NCI-H2029 treated with DMSO at 0.1 percent for 48 hours (cell line): ENCODE measurements around the gene TRIM33.

Experiments
- DNase-seq: peaks from one replicate; lab custom pipeline; 2025; lab: John Stamatoyannopoulos, UW

TRIM33 gene

DNA sequence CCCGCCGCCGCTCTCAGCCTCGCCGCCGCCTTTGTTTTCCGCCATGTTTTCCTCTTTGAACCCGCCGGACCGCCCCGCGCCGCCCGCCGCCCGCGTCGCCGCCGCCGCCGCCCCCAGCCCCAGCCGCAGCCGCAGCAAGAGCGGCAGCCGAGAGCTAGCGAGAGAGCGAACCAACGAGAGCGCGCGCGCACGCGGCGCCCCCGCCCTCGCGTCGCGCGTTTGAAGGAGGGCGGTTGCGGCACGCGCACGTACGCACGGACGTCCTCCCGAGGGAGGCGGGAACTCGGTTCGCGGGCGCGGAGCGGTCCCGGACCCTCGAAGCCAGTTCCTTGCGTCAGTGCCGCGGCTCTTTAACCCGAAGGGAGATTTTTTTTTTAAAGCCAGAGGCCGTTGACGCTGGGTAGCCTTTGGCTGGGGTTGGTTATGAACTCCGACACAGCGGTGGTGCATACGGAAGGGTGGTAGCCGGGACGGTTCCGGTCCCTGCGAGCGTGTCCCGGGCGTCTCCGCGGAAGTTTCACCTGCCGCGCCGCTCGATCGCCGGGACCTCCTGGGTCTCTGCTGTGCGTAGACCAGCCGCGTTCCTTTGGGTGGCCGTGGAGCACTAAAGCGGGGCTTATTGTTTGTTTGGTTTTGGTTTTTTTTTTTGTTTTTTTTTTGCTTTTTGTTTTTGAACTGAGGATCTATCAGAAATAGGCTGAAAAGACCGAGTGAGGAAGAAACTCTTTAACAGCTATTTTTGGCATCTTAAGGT is at the start of gene TRIM33:
Gene TRIM33, minus strand, starts transcription at position 172 of the 754 bp plus-strand sequence. Its CDS starts 127 bp downstream, at position 45.
- DNase-seq = peak; percentile 44

DNA sequence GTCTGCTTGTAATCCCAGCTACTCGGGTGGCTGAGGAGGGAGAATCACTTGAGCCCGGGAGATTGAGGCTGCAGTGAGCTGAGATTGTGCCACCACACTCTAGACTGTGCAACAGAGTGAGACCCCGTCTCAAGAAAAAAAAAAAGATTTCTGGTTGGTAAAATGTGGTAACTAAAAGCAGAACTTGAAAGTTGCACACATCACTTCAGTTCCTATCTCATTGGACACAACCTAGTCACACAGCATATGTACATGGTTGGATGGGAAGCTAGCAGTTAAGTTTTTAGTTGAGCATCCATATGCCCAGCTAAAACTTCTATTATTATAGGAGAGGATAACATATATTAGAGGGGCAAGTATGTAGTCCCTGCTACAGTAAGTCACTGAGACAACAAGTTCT is 48.4 kb upstream of the TRIM33 start:
- no peak for DNase-seq

DNA sequence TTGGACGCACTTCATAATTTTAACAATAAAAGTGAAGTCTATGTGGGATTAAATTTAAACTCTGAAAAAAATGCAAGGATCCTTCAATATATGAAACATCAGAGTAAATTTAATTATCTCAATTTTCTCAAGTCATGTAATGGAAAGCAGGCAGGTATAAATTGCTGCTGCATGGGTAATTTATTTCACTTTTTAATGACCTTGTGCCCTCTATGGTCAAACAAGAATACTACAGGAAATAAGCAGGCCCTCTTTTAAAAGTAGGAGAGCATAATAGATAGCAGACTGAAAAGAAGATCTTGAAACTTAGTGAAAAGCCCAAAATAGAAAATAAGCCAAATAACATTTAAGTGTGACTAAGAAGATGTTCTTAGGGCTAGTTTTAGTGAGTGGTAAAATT is 47.5 kb upstream of the TRIM33 start:
- no peak for DNase-seq

DNA sequence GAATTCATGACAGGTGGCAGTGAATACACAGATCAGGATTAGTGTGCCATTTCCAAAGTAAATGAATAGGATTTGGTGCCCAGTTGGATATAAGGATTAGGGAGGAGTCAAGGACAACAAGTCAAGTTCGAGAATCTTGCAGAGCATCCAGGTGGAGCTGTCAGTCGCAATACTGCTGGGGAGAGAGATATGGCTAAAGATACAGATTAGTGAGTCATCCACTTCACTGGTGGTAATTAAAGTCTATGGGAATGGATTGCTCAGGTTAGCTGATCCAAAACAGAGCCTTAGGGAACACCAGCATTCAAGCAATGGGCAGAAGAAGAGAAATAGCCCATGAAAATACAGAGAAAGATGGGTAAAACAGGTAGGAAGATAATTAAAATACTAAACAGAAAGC is 43.6 kb upstream of the TRIM33 start:
- DNase-seq = no peak

DNA sequence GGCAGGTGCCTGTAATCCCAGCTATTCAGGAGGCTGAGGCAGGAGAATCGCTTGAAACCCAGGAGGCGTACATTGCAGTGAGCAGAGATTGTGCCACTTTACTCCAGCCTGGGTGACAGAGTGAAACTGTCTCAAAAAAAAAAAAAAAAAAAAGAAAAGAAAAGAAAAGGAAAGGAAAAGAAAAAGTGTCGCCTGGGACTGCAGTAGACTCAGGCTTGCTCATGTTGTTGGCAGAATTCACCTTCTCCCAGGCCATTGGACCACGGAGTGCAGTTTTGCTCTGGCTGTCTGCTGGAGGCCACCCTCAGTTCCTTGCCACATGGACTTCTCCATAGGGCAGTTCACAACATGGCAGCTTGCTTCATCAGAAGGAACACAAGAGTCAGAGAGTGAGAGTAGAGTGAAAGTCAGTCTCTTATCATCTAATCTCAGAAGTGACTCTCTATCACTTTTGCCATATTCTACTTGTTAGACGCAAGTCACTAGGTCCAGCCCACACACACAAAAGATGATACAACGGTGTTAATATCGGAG is 41.2 kb upstream of the TRIM33 start:
- no peak for DNase-seq

DNA sequence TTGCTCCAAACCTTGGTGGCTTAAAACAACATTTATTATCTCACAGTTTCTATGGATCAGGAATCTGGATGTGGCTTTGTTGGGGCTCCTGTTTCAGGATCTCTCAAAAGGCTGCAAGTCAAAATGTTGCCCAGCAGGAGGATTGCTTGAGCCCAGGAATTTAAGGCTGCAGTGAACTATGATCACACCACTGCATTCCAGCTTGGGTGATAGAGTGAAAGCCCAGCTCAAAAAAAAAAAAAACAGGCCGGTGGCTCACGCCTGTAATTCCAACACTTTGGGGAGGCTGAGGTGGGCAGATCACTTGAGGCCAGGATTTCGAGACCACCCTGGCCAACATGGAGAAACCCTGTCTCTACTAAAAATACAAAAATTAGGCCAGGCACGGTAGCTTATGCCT is 40.4 kb upstream of the TRIM33 start:
- no peak for DNase-seq

DNA sequence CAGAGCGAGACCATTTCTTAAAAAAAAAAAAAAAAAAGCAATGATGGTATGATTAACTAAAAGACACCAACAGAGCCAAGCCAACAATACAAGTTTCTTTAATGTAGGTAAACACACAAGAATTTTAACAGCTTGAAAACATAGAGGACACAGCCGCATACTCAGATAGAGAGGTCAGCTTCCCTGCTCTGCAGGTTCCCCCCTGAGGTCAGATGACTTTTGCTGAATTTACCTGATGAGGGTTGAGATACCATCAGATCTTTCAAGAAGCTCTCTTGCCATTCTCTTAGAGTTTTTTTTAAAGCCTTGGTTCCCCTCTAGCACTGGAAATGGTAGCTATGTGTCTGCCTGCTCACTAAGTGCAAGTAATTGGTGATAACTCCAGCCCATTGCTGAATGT is 39.3 kb upstream of the TRIM33 start:
- no peak for DNase-seq

DNA sequence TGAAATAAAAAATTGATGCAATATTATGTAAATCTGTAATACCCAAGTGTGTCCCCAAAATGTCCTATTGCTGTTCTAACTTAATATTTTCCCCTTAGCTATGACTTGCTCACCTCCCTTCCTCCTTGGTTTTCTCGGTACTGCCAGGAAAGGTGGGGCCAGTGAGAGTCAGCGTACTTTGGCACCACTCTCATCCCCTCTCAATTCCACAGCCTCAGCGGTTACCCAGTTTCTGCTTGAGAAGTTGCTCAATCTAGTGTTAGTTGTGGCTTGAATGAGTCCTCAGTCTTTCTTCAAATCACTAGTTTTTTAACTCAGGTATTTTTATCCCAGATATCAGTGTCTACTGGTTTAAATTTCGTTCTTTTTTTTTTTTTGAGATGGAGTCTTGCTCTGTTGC is 38.1 kb upstream of the TRIM33 start:
- DNase-seq = no peak

DNA sequence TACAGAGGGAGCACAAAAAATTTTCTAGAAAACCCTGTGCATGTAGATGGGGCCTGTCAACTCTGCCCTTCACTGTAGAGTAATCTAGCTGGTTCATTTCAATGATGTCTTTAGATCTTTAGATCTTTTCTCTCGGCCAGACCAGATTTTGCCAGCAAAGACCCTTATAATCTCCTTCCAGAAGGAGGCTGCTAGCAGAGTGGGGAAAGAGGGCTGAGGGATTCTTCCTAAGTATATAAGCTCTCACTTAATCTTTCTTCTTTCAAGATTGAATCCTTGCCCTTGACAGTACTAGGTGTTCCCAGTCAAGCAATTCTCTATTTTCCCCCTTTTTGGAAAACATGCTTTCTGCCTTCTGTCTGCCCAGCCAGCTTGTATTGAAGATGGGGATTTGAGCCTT is 36.1 kb upstream of the TRIM33 start:
- no peak for DNase-seq

DNA sequence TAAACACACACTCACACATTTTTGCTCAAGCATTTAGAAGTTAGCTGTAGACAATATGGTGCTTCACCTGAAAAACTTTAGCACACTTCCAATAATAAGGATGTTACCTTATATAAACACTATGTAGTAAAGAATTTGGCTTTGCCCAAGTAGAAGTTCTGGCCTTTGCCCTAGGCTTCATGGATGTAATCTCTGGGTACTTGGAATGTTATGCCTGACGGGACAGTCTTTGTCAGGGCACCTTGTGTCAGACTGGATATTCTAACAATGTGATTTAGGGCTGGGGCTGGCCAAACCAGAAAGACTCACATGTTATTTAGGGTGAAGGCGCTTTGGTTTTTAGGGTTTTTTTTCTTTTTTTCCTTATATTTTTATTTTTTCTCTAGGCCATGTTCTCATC is 34.8 kb upstream of the TRIM33 start:
- DNase-seq = no peak

DNA sequence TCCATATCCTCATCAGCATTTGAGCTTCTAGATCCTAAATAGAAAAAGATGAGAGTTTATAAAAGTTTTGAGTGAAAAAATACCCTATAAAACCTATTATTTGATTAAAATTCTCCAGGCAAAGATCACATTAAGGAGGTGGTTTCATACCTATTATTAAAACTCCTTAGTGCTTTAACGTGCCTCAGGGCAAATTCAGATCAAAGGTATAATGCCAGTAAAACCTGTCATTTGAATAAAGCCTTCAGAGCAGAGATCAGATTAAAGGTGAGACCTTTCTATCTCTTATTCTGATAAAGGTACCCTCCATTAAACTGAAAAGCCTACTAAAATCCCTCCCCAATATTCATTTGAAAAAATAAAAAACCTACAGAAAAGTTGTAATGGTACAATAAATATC is 34.3 kb upstream of the TRIM33 start:
- no peak for DNase-seq

DNA sequence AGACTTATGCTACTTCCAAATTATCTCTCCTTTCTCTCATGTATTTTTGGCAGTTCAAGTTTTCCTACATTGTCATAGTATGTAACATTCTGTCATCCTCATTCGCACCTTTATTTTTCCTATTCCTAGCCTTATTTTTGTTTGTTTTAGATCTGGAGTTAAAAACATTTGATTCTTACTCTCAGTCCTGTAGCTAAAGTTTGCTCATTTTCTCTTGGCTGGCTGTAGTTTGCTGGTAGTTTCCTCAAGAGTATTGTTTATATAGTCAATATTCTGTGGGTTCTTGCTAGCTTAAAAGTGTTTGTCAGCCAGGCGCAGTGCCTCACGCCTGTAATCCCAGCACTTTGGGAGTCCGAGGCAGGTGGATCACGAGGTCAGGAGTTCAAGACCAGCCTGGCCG is 29.8 kb upstream of the TRIM33 start:
- no peak for DNase-seq

DNA sequence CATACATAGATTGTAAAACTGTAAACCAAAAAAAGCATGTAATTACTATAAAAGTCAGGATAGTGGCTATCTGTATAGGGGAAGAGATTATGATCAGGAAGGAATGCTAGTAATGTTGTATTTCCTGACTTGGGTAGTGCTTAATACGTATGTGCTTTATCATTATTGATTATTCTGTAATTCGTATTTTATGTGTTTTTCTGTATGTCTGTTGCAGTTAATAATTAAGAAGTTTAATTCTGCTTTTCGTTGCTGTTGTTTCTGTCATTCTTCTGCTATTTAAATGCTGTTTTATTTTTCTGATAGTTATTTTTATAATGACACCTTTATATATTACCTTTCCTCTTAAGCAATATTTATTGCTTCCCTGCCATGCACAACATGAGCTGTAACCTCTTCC is 29.3 kb upstream of the TRIM33 start:
- no peak for DNase-seq

DNA sequence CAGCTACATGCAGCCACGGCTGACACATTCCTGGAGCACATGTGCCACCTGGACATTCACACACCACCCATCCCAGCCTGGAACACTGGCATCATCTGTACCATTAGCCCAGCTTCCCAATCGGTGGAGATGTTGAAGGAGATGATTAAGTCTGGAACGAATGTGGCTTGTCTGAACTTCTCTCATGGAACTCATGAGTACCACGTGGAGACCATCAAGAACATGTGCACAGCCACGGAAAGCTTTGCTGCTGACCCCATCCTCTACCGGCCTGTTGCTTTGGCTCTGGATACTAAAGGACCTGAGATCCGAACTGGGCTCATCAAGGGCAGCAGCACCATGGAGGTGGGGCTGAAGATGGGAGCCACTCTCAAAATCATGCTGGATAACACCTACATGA is 25.0 kb upstream of the TRIM33 start:
- no peak for DNase-seq

DNA sequence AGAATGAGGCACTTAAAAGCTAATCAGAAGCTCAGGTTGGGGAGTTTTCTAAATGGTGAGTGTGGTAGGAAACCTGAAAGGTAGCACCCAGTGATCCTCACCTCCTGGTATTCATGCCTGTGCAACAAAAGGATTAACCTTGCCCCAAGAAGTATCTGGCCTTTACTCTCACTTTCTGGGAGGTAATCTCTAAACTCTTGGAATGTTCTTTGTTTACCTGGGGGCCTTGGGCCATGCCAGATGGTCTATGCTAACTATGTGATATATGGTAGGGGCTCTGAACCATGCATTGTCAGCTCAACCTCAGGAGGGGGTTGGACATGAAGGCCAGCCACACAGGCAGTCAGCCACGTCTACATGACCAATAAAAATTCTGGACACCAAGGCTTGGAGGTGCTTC is 24.4 kb upstream of the TRIM33 start:
- no peak for DNase-seq

DNA sequence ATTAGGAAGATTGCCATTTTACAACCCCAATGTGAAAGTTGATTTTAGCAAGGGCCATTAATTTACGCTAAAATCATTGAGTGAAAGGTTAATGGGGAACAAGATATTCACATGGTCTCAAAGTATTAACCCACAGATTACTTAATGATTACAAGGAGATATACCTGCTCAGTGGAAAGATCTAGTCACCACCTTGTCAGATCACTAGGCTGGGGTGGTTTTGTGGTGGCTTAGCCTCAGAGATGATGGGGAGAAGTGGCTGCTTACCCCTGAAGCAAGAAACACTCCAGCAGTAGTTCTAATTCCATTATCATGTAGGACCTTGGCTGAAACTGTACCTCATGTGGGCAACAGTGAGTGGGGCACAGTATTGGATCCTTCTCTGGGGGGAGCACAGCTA is 20.1 kb upstream of the TRIM33 start:
- DNase-seq = no peak

DNA sequence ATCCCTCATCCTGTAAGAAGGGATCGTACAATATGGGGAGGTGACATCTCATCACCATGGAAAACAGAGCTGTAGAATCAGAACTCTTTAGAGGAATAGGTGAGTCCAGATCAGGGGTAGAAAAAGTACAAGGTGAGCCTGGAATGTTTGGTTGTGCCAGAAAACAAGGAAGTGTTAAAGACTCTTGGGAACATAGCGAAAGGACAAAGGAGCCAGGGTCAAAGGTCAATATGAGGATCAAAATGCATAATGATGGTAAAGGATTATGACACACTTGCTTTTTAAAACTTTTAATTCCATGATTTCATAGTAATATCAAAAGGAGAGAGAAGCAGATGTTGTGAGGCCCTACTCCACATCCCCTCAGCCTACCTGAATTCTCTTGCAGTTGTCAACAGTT is 19.2 kb upstream of the TRIM33 start:
- DNase-seq = no peak

DNA sequence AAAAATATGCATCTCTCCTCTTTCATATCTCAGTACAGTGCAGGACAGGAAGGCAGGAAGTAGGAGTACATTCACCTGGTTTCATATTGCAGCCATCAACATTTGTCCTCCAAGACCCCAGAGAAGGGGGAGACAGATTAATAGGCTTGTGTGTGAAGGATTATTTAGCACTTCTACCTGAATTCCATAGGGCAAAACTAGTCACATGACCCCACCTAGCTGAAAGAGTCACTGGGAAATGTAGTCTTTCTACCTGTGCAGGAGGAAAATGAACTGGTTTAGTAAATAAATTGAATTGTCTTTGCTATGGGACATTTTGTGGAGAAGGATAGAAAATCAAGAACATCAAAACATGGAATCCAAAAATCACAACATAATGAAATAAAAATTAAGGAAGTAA is 13.9 kb upstream of the TRIM33 start:
- DNase-seq = no peak

DNA sequence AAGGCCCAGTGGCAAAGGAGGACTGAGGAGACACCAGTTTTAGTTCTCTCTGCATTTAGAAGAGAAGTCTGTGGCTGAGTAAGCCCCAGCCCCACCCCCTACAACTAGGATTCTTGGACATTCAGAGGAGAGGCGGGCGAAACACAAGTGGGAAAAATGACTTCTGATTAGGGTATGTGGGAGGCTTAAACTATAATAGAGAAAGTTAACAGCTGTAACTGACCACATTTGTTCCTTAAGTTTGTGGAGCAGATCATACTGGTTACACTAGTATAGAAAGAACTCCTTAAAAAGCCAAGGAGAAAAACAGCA is 11.2 kb upstream of the TRIM33 start:
- DNase-seq = no peak

DNA sequence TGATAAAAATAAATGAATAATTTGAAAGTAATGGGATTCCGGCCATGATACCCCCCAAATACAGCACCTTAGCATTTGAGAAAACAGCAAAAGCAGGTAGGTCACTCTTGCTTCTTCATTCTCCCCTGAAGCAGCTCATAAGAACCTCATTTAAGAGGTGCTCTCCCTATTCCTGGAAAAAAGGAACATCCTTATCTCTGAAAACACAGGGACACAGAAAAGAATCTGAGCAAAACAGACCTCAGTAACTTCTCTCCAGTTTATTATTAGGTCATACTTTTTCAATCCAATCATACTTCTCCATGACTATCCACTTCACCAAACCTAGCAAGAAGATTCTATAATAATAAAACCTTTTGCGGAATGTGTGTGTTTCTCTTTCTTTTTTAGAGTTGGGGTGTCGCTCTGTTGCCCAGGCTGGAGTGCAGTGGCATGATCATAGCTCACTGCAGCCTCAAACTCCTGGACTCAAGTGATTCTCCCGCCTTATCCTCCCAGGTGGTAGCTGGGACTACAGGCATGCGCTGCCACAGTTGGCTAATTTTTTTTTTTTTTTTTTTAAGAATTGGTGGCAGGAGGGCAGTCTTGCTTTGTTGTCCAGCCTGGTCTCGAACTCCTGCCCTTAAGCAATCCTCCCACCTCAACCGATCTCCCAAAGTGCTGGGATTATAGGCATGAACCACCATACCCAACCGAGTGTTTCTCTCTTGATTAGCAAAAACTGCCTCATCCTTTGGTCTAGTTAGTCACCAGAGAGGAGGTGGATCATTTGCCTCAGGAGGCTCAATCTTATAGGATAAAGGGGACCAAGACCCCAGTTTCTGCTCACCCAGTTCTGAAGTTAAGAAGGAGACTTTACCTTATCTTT is 10.6 kb upstream of the TRIM33 start:
- no peak for DNase-seq

DNA sequence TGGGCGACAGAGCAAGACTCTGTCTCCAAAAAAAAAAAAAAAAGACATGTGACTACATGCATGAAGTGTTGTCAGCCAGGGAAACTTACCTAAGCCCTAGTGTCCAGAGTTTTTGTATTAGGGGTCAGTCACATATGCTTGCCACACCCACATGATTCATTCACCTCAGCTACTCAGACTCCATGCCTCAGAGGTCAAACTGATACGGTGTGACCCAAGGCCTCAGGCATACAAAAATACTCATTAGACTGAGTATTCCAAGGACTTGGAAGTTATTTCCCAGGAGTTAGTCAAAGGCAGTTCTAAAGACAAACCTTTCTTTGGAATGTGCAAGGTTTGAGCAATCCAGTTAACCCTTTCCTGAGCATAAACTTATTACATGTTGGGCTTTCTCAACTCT is 6.3 kb upstream of the TRIM33 start:
- DNase-seq = no peak

DNA sequence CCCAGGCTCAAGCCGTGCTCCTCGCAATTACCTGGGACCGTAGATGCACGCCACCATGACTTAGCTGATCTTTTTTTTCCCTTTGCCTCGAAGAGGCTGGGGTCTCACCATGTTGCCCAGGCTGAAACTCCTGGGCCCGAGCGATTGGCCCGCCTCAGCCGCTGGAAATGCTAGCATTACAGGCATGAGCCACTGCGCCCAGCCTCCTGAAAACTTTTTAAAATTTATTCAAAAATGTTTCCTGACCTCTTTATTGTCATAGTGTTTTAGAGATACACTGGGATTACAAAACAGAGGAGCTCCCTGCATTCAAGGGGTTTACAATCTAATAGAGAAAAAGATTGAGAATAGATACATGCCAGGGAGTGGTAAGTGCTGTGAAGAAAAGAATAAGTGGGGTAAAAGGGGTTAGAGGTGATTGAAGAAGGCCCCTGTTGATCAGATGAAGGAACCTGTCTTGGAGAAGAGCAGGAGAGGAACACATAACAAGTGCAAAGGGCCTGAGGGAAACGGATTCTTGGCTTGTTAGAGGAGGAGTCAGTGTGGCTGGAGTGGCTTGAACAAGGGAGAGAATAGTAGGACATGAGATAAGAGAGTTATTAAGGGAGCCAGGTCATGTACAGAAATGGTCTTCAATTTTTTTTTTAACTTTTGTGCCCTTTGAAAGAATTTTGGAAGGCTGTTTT is 1.7 kb upstream of the TRIM33 start:
- DNase-seq = no peak
